ENCODE results near the gene CPM.

CPM gene

GRCh38 chr12:68954811-68955210, 21.8 kb upstream of the CPM start:
- no peak for DNase-seq

- DNase-seq, result no peak
Observed at GRCh38 chr12:68953536-68953935, 20.6 kb upstream of the CPM start.

- DNase-seq, result peak; percentile 15 to 50
Observed at GRCh38 chr12:68951652-68952051, 18.7 kb upstream of the CPM start.

GRCh38 chr12:68950511-68950910, 17.5 kb upstream of the CPM start:
- no peak for DNase-seq

- DNase-seq, result no peak
Observed at GRCh38 chr12:68945255-68945654, 12.3 kb upstream of the CPM start.

GRCh38 chr12:68944296-68945076, 11.5 kb upstream of the CPM start:
- no peak for DNase-seq

- DNase-seq, result no peak
Observed at GRCh38 chr12:68943848-68944247, 10.9 kb upstream of the CPM start.

GRCh38 chr12:68940731-68941130, 7.8 kb upstream of the CPM start:
- DNase-seq, result no peak

GRCh38 chr12:68939505-68939904, 6.5 kb upstream of the CPM start:
- no peak for DNase-seq

GRCh38 chr12:68934392-68934791, 1.4 kb upstream of the CPM start:
- no peak for DNase-seq

- DNase-seq, result peak; percentile 18 to 25
Observed at GRCh38 chr12:68932128-68932960, 627 bp downstream of the CPM start.

GRCh38 chr12:68930178-68930577, 2.8 kb downstream of the CPM start:
- DNase-seq, result no peak

- DNase-seq, result no peak
Observed at GRCh38 chr12:68924546-68924945, 8.4 kb downstream of the CPM start.

- DNase-seq, result no peak
Observed at GRCh38 chr12:68919581-68920239, 13.3 kb downstream of the CPM start.

- no peak for DNase-seq
Observed at GRCh38 chr12:68918960-68919359, 14.0 kb downstream of the CPM start.

- DNase-seq, result peak in 1 of 2 experiments; percentile 33
Observed at GRCh38 chr12:68915055-68915454, 17.9 kb downstream of the CPM start.

- DNase-seq, result no peak
Observed at GRCh38 chr12:68913682-68914081, 19.3 kb downstream of the CPM start.

- DNase-seq, result no peak
Observed at GRCh38 chr12:68912916-68913315, 20.1 kb downstream of the CPM start.

GRCh38 chr12:68911197-68911718, 21.7 kb downstream of the CPM start:
- DNase-seq, result no peak

- DNase-seq, result no peak
Observed at GRCh38 chr12:68910128-68910527, 22.8 kb downstream of the CPM start.

- DNase-seq, result no peak
Observed at GRCh38 chr12:68908076-68908475, 24.9 kb downstream of the CPM start.

GRCh38 chr12:68905733-68906132, 27.2 kb downstream of the CPM start:
- no peak for DNase-seq

GRCh38 chr12:68904351-68904962, 28.5 kb downstream of the CPM start:
- no peak for DNase-seq
